GM12864 (cell line): ENCODE data around the gene ERBB4.

Source experiments
- DNase-seq: peaks from one replicate; pipeline ENCODE4 v3.0.0-alpha.2; 2011; ENCODE audit warnings: low read depth
- H3K4me3 ChIP-seq: 2 replicates; pipeline ENCODE4 v1.5.1; 2011; ENCODE audit warnings: mild to moderate bottlenecking, low read depth, low read length, control low read depth
- TF ChIP-seq, protein P1 (sequence below): IDR thresholded peaks from 2 replicates; pipeline ENCODE4 v1.5.1; 2011; ENCODE audit warnings: low read depth, mild to moderate bottlenecking, moderate library complexity, low read length, control low read depth, inconsistent platforms; ENCODE audit errors: missing control alignments

ERBB4 gene

GRCh38 chr2:211649331-211649730, 889.3 kb downstream of the ERBB4 start:
- H3K4me3 ChIP-seq = no peak overlapping the region
- TF ChIP-seq, protein P1, sequence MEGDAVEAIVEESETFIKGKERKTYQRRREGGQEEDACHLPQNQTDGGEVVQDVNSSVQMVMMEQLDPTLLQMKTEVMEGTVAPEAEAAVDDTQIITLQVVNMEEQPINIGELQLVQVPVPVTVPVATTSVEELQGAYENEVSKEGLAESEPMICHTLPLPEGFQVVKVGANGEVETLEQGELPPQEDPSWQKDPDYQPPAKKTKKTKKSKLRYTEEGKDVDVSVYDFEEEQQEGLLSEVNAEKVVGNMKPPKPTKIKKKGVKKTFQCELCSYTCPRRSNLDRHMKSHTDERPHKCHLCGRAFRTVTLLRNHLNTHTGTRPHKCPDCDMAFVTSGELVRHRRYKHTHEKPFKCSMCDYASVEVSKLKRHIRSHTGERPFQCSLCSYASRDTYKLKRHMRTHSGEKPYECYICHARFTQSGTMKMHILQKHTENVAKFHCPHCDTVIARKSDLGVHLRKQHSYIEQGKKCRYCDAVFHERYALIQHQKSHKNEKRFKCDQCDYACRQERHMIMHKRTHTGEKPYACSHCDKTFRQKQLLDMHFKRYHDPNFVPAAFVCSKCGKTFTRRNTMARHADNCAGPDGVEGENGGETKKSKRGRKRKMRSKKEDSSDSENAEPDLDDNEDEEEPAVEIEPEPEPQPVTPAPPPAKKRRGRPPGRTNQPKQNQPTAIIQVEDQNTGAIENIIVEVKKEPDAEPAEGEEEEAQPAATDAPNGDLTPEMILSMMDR = no peak
- DNase-seq = no peak

- no peak overlapping the region for H3K4me3 ChIP-seq
- DNase-seq = no peak
- TF ChIP-seq, protein P1 = no peak
Measured at GRCh38 chr2:211631503-211631902, 907.1 kb downstream of the ERBB4 start.

GRCh38 chr2:211623096-211623495, 915.5 kb downstream of the ERBB4 start:
- DNase-seq = no peak
- no peak overlapping the region for H3K4me3 ChIP-seq
- TF ChIP-seq, protein P1 = no peak

DNA sequence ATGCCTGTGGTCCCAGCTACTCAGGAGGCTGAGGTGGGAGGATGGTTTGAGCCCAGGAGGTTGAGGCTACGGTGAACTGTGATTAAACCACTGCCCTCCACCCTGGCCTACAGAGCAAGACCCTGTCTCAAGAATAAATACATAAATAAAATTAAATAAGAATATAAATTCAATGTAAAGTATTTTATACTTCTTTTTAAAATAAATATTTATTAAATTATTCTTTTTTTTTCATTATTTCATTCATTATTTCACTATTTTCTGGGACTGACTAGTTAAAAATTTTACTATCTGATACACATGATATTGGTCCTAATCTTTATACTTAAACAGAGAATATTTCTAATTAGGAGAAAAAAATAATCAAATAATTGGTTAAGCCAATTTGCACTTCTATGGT, 917.6 kb downstream of the ERBB4 start:
- no peak for DNase-seq
- TF ChIP-seq, protein P1 = no peak
- H3K4me3 ChIP-seq = no peak overlapping the region

- H3K4me3 ChIP-seq = no peak overlapping the region
- TF ChIP-seq, protein P1 = no peak
- DNase-seq = no peak
Measured at GRCh38 chr2:211617803-211618202, 920.8 kb downstream of the ERBB4 start.

DNA sequence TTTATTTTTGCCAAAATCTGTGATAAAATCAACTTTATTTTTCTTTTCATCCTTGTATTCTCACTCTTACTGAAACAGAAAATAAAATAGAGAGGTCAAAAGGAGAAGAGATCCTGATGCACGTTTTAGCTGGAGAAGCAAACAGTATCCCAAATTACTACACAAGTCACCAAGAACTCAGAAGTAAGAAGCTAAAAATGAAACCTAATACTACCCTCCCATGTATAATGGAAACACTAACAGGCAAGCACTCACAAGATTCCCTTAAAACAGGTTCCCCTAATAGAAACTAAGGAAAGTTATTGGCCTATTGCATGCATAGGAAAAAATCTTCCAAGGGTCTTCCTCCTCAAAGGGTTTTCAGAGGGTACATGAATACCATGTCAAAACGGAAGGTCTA, 927.0 kb downstream of the ERBB4 start:
- TF ChIP-seq, protein P1 = no peak
- no peak for DNase-seq
- no peak overlapping the region for H3K4me3 ChIP-seq

- H3K4me3 ChIP-seq = no peak overlapping the region
- TF ChIP-seq, protein P1 = no peak
- no peak for DNase-seq
Measured at GRCh38 chr2:211611061-211611518, 927.5 kb downstream of the ERBB4 start.
